ENCODE data around the gene IPP. TPM values are rescaled to one million over a fixed set of nuclear protein-coding genes. Genes with fewer than 3 reads are reported as not detected.

Gene IPP
- total RNA-seq, result 10 to 100 TPM; 12.7 to 16.7 TPM

GRCh38 chr1:45750298-45751038 lies at the start of gene IPP:
IPP (minus strand) TSS chr1:45750653; CDS start chr1:45746411, 4,242 bp downstream.
- peak within 1 kb of the TSS; percentile 87 for H3K4me3 Mint-ChIP-seq
- H3K27ac Mint-ChIP-seq, result peak within 1 kb of the TSS; percentile 91
- peak; percentile 98 for DNase-seq
- no peaks in the 10 kb centered on the region for H3K27me3 Mint-ChIP-seq
- peaks cover 24% of the 10 kb centered on the region for H3K4me1 Mint-ChIP-seq
- H3K9me3 Mint-ChIP-seq, result peaks cover 7% of the 10 kb centered on the region
- peaks cover 1% of the 10 kb centered on the region for H3K36me3 Mint-ChIP-seq

GRCh38 chr1:45796946-45797345 lies 46.5 kb upstream of the IPP start:
- Mint-ChIP-seq H3K27ac (no peak overlapping the region), H3K27me3 (peaks cover 27% of the 10 kb centered on the region), H3K9me3 (no peaks in the 10 kb centered on the region)

GRCh38 chr1:45796381-45796780 lies 45.9 kb upstream of the IPP start:
- Mint-ChIP-seq H3K4me3 (no peak overlapping the region), H3K9me3 (no peaks in the 10 kb centered on the region), H3K36me3 (no peaks in the 10 kb centered on the region), H3K27ac (no peak overlapping the region), H3K27me3 (peaks cover 29% of the 10 kb centered on the region), H3K4me1 (peaks cover 3% of the 10 kb centered on the region)
- DNase-seq, result no peak

More at GRCh38 chr1:45796946-45797345, 46.5 kb upstream of the IPP start:
- H3K36me3 Mint-ChIP-seq, result no peaks in the 10 kb centered on the region
- peaks cover 3% of the 10 kb centered on the region for H3K4me1 Mint-ChIP-seq
- DNase-seq, result no peak
- H3K4me3 Mint-ChIP-seq, result no peak overlapping the region

GRCh38 chr1:45793942-45794604 lies 43.6 kb upstream of the IPP start:
- Mint-ChIP-seq H3K27me3 (peaks cover 29% of the 10 kb centered on the region), H3K36me3 (no peaks in the 10 kb centered on the region), H3K4me1 (peaks cover 3% of the 10 kb centered on the region), H3K9me3 (no peaks in the 10 kb centered on the region), H3K4me3 (no peak overlapping the region), H3K27ac (no peak overlapping the region)
- DNase-seq, result no peak

- Mint-ChIP-seq H3K27ac (no peak overlapping the region), H3K36me3 (no peaks in the 10 kb centered on the region), H3K27me3 (peaks cover 32% of the 10 kb centered on the region), H3K9me3 (no peaks in the 10 kb centered on the region), H3K4me1 (peaks cover 6% of the 10 kb centered on the region), H3K4me3 (no peak overlapping the region)
- DNase-seq, result no peak
Observed at GRCh38 chr1:45792744-45793143, 42.3 kb upstream of the IPP start.

GRCh38 chr1:45789601-45790000 lies 39.1 kb upstream of the IPP start:
- Mint-ChIP-seq H3K27ac (no peak overlapping the region), H3K36me3 (no peaks in the 10 kb centered on the region), H3K9me3 (no peaks in the 10 kb centered on the region), H3K4me3 (no peak overlapping the region), H3K27me3 (peaks cover 43% of the 10 kb centered on the region), H3K4me1 (peaks cover 20% of the 10 kb centered on the region)
- no peak for DNase-seq

- H3K36me3 Mint-ChIP-seq, result no peaks in the 10 kb centered on the region
- no peak overlapping the region for H3K27ac Mint-ChIP-seq
- no peak overlapping the region for H3K4me3 Mint-ChIP-seq
- no peaks in the 10 kb centered on the region for H3K9me3 Mint-ChIP-seq
- H3K27me3 Mint-ChIP-seq, result peaks cover 34% of the 10 kb centered on the region
- no peak for DNase-seq
- peaks cover 18% of the 10 kb centered on the region for H3K4me1 Mint-ChIP-seq
Observed at GRCh38 chr1:45787905-45788304, 37.5 kb upstream of the IPP start.

GRCh38 chr1:45785583-45785982 lies 35.1 kb upstream of the IPP start:
- Mint-ChIP-seq H3K4me3 (peak overlapping the region; percentile 33), H3K36me3 (no peaks in the 10 kb centered on the region), H3K9me3 (no peaks in the 10 kb centered on the region), H3K4me1 (peaks cover 18% of the 10 kb centered on the region), H3K27me3 (peaks cover 22% of the 10 kb centered on the region), H3K27ac (no peak overlapping the region)
- peak; percentile 43 for DNase-seq

GRCh38 chr1:45775794-45776193 lies 25.3 kb upstream of the IPP start:
- no peaks in the 10 kb centered on the region for H3K27me3 Mint-ChIP-seq
- no peak overlapping the region for H3K27ac Mint-ChIP-seq
- H3K9me3 Mint-ChIP-seq, result no peaks in the 10 kb centered on the region
- no peak for DNase-seq
- H3K4me1 Mint-ChIP-seq, result no peaks in the 10 kb centered on the region
- H3K4me3 Mint-ChIP-seq, result no peak overlapping the region
- H3K36me3 Mint-ChIP-seq, result no peaks in the 10 kb centered on the region

GRCh38 chr1:45772971-45773370 lies 22.5 kb upstream of the IPP start:
- DNase-seq, result no peak
- Mint-ChIP-seq H3K4me3 (no peak overlapping the region), H3K27me3 (no peaks in the 10 kb centered on the region), H3K4me1 (no peaks in the 10 kb centered on the region), H3K9me3 (no peaks in the 10 kb centered on the region), H3K36me3 (no peaks in the 10 kb centered on the region), H3K27ac (no peak overlapping the region)

- no peaks in the 10 kb centered on the region for H3K36me3 Mint-ChIP-seq
- no peaks in the 10 kb centered on the region for H3K27me3 Mint-ChIP-seq
- no peak for DNase-seq
- H3K4me3 Mint-ChIP-seq, result no peak overlapping the region
- H3K4me1 Mint-ChIP-seq, result no peaks in the 10 kb centered on the region
- no peaks in the 10 kb centered on the region for H3K9me3 Mint-ChIP-seq
- H3K27ac Mint-ChIP-seq, result no peak overlapping the region
Observed at GRCh38 chr1:45769261-45769932, 18.9 kb upstream of the IPP start.

- no peaks in the 10 kb centered on the region for H3K36me3 Mint-ChIP-seq
- DNase-seq, result no peak
- no peaks in the 10 kb centered on the region for H3K9me3 Mint-ChIP-seq
- H3K4me1 Mint-ChIP-seq, result no peaks in the 10 kb centered on the region
- H3K27ac Mint-ChIP-seq, result no peak overlapping the region
- H3K27me3 Mint-ChIP-seq, result no peaks in the 10 kb centered on the region
- no peak overlapping the region for H3K4me3 Mint-ChIP-seq
Observed at GRCh38 chr1:45767035-45767434, 16.6 kb upstream of the IPP start.

GRCh38 chr1:45765999-45766792 lies 15.7 kb upstream of the IPP start:
- H3K9me3 Mint-ChIP-seq, result no peaks in the 10 kb centered on the region
- no peak overlapping the region for H3K4me3 Mint-ChIP-seq
- DNase-seq, result no peak
- no peaks in the 10 kb centered on the region for H3K36me3 Mint-ChIP-seq
- no peaks in the 10 kb centered on the region for H3K27me3 Mint-ChIP-seq
- no peaks in the 10 kb centered on the region for H3K4me1 Mint-ChIP-seq
- no peak overlapping the region for H3K27ac Mint-ChIP-seq

- no peak overlapping the region for H3K4me3 Mint-ChIP-seq
- H3K27me3 Mint-ChIP-seq, result no peaks in the 10 kb centered on the region
- no peaks in the 10 kb centered on the region for H3K9me3 Mint-ChIP-seq
- no peaks in the 10 kb centered on the region for H3K36me3 Mint-ChIP-seq
- DNase-seq, result no peak
- no peak overlapping the region for H3K27ac Mint-ChIP-seq
- no peaks in the 10 kb centered on the region for H3K4me1 Mint-ChIP-seq
Observed at GRCh38 chr1:45762291-45762690, 11.8 kb upstream of the IPP start.

- no peaks in the 10 kb centered on the region for H3K27me3 Mint-ChIP-seq
- H3K27ac Mint-ChIP-seq, result no peak overlapping the region
- H3K9me3 Mint-ChIP-seq, result peaks cover 7% of the 10 kb centered on the region
- H3K36me3 Mint-ChIP-seq, result peaks cover 1% of the 10 kb centered on the region
- H3K4me3 Mint-ChIP-seq, result no peak overlapping the region
- H3K4me1 Mint-ChIP-seq, result peaks cover 6% of the 10 kb centered on the region
- DNase-seq, result no peak
Observed at GRCh38 chr1:45755697-45756096, 5.2 kb upstream of the IPP start.

Measured in activated naive CD8-positive, alpha-beta T cell treated with anti-CD3 and anti-CD28 coated beads for 36 hours (primary cell).